Measurements from ENCODE around the gene PLEKHJ1.

PLEKHJ1 gene

DNA sequence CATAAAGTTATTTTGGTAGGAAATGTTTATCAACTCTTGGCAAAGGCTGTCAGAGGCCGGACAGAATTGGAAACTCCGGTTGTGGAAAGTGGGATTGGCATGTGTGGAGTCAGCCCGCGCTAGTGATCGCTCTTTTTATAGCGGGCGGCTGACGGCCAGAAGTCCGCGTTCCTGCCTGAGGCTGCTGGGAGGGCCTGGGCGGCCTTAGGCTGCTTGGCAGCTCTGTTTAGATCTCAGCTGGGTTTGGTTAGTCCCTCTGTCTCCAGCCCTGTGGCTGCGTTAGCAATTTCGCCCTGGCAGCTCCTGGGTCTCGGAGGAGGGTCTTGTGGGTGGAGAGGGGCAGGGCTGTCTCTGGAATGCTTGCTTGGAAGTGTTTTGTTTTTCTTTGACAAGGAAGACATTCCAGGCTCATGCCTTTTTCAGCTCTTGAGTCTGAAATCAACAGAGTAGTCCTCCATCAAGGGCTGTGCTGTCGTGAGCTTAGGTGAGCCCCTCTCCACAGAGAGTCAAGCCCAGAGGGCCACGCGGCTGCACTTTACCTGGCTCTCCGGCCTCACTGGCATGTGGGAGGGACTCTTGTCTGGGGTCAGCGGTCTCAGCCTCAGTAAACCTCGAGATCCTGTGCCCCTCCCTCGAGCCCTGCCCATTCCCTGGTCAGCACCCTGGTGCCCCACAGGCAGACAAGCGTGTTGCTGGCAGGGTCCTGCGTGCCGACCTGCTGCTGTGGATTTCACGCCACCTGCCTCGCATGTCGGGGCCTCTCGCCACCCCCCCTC is 49.9 kb downstream of the PLEKHJ1 start:
- Histone ChIP-seq H3K9me3 (no peaks in the 10 kb centered on the region), H3K27me3 (no peaks in the 10 kb centered on the region), H3K4me1 (ENCODE audit: control insufficient read depth in 1 of 2, insufficient read depth in 1 of 2, low read depth in 1 of 2, low read length in 1 of 2) (peaks cover 16 to 19% of the 10 kb centered on the region in 2 experiments), H3K4me3 (ENCODE audit: low read depth in 1 of 2, low read length in 1 of 2) (no peak overlapping the region), H3K27ac (peak overlapping the region; percentile 17), H3K36me3 (peaks cover 49% of the 10 kb centered on the region)
- TF ChIP-seq, protein P1, sequence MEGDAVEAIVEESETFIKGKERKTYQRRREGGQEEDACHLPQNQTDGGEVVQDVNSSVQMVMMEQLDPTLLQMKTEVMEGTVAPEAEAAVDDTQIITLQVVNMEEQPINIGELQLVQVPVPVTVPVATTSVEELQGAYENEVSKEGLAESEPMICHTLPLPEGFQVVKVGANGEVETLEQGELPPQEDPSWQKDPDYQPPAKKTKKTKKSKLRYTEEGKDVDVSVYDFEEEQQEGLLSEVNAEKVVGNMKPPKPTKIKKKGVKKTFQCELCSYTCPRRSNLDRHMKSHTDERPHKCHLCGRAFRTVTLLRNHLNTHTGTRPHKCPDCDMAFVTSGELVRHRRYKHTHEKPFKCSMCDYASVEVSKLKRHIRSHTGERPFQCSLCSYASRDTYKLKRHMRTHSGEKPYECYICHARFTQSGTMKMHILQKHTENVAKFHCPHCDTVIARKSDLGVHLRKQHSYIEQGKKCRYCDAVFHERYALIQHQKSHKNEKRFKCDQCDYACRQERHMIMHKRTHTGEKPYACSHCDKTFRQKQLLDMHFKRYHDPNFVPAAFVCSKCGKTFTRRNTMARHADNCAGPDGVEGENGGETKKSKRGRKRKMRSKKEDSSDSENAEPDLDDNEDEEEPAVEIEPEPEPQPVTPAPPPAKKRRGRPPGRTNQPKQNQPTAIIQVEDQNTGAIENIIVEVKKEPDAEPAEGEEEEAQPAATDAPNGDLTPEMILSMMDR (IDR thresholded peaks at IDR 0.05): no peak

DNA sequence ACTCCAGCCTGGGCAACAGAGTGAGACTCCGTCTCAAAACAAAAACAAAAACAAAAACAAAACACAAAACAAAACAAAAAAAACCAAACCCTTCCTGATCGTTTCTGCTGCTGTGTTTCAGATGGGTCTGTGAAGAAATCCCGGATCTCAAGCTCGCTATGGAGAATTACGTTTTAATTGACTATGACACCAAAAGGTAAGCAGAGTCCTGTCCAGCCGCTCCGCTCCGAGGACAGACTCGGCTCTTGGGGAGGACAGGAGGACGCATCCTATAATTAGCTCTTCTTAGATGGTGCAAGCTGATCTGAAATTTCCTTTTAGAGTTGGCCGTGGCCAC is 50.4 kb downstream of the PLEKHJ1 start:
- Histone ChIP-seq H3K9me3 (no peaks in the 10 kb centered on the region), H3K4me1 (ENCODE audit: control insufficient read depth in 1 of 2, insufficient read depth in 1 of 2, low read depth in 1 of 2, low read length in 1 of 2) (peaks cover 16 to 19% of the 10 kb centered on the region in 2 experiments), H3K27ac (peak overlapping the region; percentile 17), H3K27me3 (no peaks in the 10 kb centered on the region), H3K4me3 (ENCODE audit: low read depth in 1 of 2, low read length in 1 of 2) (no peak overlapping the region), H3K36me3 (peaks cover 49% of the 10 kb centered on the region)
- TF ChIP-seq, protein P1 (IDR thresholded peaks at IDR 0.05): no peak

DNA sequence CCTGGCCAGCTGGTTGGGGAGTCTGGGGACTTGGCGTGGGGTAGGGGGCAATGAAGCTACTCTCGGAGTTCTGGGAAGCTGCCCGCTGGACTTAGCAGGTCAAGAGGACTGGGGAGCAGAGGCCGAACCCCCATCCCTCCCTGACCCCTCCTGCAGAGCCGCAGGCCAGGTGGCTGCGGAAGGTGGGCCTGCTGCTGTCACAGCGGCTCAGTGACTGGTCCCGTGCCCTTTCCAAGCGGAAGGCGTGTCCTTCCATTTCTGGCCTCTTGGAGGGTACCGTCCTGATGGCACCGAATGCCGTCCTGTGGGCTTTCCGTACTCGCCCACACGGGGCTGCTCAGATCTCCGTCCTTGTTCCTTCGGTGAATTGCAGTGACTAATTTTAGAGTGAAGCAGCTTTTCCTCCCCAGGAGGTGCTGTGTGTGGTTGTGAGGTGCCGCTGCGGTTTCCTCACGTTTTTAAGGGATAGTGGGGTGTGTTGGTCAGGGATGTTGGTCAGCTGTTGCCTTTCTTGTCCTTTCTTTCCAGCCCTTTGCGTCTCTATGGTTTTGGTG is 51.6 kb downstream of the PLEKHJ1 start:
- H3K9me3 ChIP-seq: no peaks in the 10 kb centered on the region
- no peaks in the 10 kb centered on the region for H3K27me3 ChIP-seq
- no peak overlapping the region for H3K4me3 ChIP-seq (ENCODE audit: low read depth in 1 of 2, low read length in 1 of 2)
- H3K27ac ChIP-seq: no peak overlapping the region
- peaks cover 16 to 19% of the 10 kb centered on the region in 2 experiments for H3K4me1 ChIP-seq (ENCODE audit: control insufficient read depth in 1 of 2, insufficient read depth in 1 of 2, low read depth in 1 of 2, low read length in 1 of 2)
- TF ChIP-seq, protein P1 (IDR thresholded peaks at IDR 0.05): no peak
- peaks cover 44% of the 10 kb centered on the region for H3K36me3 ChIP-seq
